K562 (cell line): ENCODE results near the gene IKBKE. TPM values are rescaled to one million over a fixed set of nuclear protein-coding genes. Genes with fewer than 3 reads are reported as not detected.

Experiments used
- ATAC-seq: fragments of 200-7000 bp; cut with Tn5 transposase; 3 replicates; pipeline ENCODE4 v1.9.1; 2020; ENCODE audit warnings: moderate library complexity
- BruUV-seq: library from RNA; stranded (reverse); fragments of 400-500 nt; replicated peaks from 2 replicates; lab custom pipeline; 2021; lab: Mats Ljungman, UMichigan
- CTCF ChIA-PET: fragments of 300-600 bp; formaldehyde crosslinking; extraction: SDS; loops from one replicate; lab custom pipeline; 2021; ENCODE audit warnings: low intra/inter-chr PET ratio; lab: Yijun Ruan, JAX
- POLR2A ChIA-PET: fragments of 300-600, 350-650 bp; sonication (Branson Sonifier 250); formaldehyde crosslinking; extraction: SDS; loops from one replicate; lab custom pipeline; 2021; ENCODE audit warnings: antibody characterized with exemption, inconsistent platforms; lab: Yijun Ruan, JAX
- DNase-seq, 4 experiments: peaks; one replicate each; pipeline versions ENCODE4 v3.0.0 to v3.0.0-alpha.2; 2011 to 2018; ENCODE audit warnings: low spot score in 3 of 4, mixed read lengths in 3 of 4; ENCODE audit errors: extremely low read depth in 1 of 4
- FAIRE-seq: peaks from 2 replicates; lab custom pipeline; 2011; peaks lifted over from hg19 to GRCh38; lab: Jason Lieb, UNC
- H2AFZ ChIP-seq: 2 replicates; pipeline ENCODE4 v1.6.0; 2011; ENCODE audit warnings: low read depth, low read length, control low read depth, inconsistent platforms
- H3K27ac ChIP-seq: fragments of 200-600 bp; 3 replicates; pipeline ENCODE4 v1.8.0; 2011; ENCODE audit warnings: low read depth, mild to moderate bottlenecking, control low read depth, inconsistent platforms, low read length, moderate library complexity, mixed read lengths; ENCODE audit errors: extremely low read depth
- H3K27me3 ChIP-seq, 2 experiments: fragments of 300-600 bp in 1 of 2; 2 replicates in 1 of 2; 3 replicates in 1 of 2; pipeline versions ENCODE4 v1.6.0 to v1.8.0; 2011; ENCODE audit warnings: inconsistent platforms in 2 of 2, low read length in 2 of 2, mild to moderate bottlenecking in 1 of 2, mixed read lengths in 1 of 2, moderate library complexity in 1 of 2; ENCODE audit not compliant: control insufficient read depth in 2 of 2, insufficient read depth in 2 of 2
- H3K36me3 ChIP-seq: fragments of 300-600 bp; 3 replicates; pipeline ENCODE4 v1.8.0; 2011; ENCODE audit warnings: mild to moderate bottlenecking, low read length, inconsistent platforms; ENCODE audit not compliant: control insufficient read depth, insufficient read depth
- H3K4me1 ChIP-seq, 2 experiments: fragments of 200-600 bp in 1 of 2; replicated peaks in 1 of 2; 2 replicates in 1 of 2; 3 replicates in 1 of 2; pipeline versions ENCODE4 v1.5.1 to v1.8.0; 2011; ENCODE audit warnings: inconsistent platforms in 2 of 2, low read length in 2 of 2, mild to moderate bottlenecking in 1 of 2, mixed read lengths in 1 of 2, moderate library complexity in 1 of 2; ENCODE audit not compliant: control insufficient read depth in 2 of 2, insufficient read depth in 2 of 2
- H3K4me2 ChIP-seq: 2 replicates; pipeline ENCODE4 v1.6.1; 2011; ENCODE audit warnings: low read length, control low read depth, inconsistent platforms, mixed read lengths; ENCODE audit not compliant: insufficient read depth
- H3K4me3 ChIP-seq: fragments of 200-600 bp; sonication (generic), shearing (Covaris generic); 2 replicates; pipeline ENCODE4 v1.5.1; 2016; ENCODE audit warnings: control low read depth, inconsistent platforms
- H3K79me2 ChIP-seq: fragments of 200-600 bp; 3 replicates; pipeline ENCODE4 v1.8.0; 2011; ENCODE audit warnings: low read length, inconsistent platforms; ENCODE audit not compliant: control insufficient read depth, insufficient read depth
- H3K9ac ChIP-seq, 2 experiments: 2 replicates each; pipeline versions ENCODE4 v1.6.0 to v1.6.1; 2011; ENCODE audit warnings: low read depth in 2 of 2, low read length in 2 of 2, control low read depth in 1 of 2, inconsistent platforms in 1 of 2, mild to moderate bottlenecking in 1 of 2, mixed read lengths in 1 of 2; ENCODE audit not compliant: insufficient read depth in 1 of 2
- H3K9me1 ChIP-seq: one replicate; pipeline ENCODE4 v1.6.0; 2011; ENCODE audit warnings: inconsistent platforms, mild to moderate bottlenecking, low read length, moderate library complexity; ENCODE audit not compliant: control insufficient read depth, insufficient read depth
- H3K9me3 ChIP-seq: replicated peaks from 2 replicates; pipeline ENCODE4 v1.5.1; 2011; ENCODE audit warnings: low read depth, low read length, inconsistent platforms; ENCODE audit not compliant: control insufficient read depth, insufficient read depth
- H4K20me1 ChIP-seq: replicated peaks from 2 replicates; pipeline ENCODE4 v1.6.1; 2011; ENCODE audit warnings: low read length, inconsistent platforms, mixed read lengths; ENCODE audit not compliant: control insufficient read depth, insufficient read depth
- CBX3 ChIP-seq, 2 experiments: IDR thresholded peaks; 1 replicate in 1 of 2; 2 replicates in 1 of 2; pipeline ENCODE4 v1.6.1; 2012; ENCODE audit warnings: inconsistent platforms in 2 of 2, low read length in 2 of 2, borderline replicate concordance in 1 of 2, control low read depth in 1 of 2
- E2F5 ChIP-seq: sonication (generic); formaldehyde crosslinking; IDR thresholded peaks from 2 replicates; pipeline ENCODE4 v1.8.0; 2022; ENCODE audit warnings: mild to moderate bottlenecking, missing genetic modification reagents
- ELF1 ChIP-seq: fragments of 200-800 bp; sonication (Bioruptor generic); IDR thresholded peaks from 2 replicates; pipeline ENCODE4 v1.6.1; 2016; ENCODE audit warnings: missing genetic modification characterization, missing compliant biosample characterization
- HMG20A ChIP-seq: fragments of 450-650 bp; formaldehyde crosslinking; conservative IDR thresholded peaks from 2 replicates; pipeline ENCODE4 v1.4.0; 2020; ENCODE audit warnings: mild to moderate bottlenecking, mixed read lengths
- MEIS2 ChIP-seq: fragments of 450-650 bp; IDR thresholded peaks from 2 replicates; pipeline ENCODE4 v1.6.1; 2014; ENCODE audit warnings: mild to moderate bottlenecking; ENCODE audit not compliant: partially characterized antibody
- NFE2 ChIP-seq: IDR thresholded peaks from 2 replicates; pipeline ENCODE4 v1.6.1; 2014; ENCODE audit warnings: antibody characterized with exemption, low read depth
- PHB ChIP-seq: fragments of 250-450 bp; sonication (Bioruptor Pico); IDR thresholded peaks from 2 replicates; pipeline ENCODE4 v1.5.0; 2021
- PRDM10 ChIP-seq: fragments of 450-650 bp; IDR thresholded peaks from 2 replicates; pipeline ENCODE4 v1.6.1; 2018; ENCODE audit not compliant: partially characterized antibody
- SIRT6 ChIP-seq: IDR thresholded peaks from one replicate; pipeline ENCODE4 v1.6.1; 2012; ENCODE audit warnings: low read depth, mild to moderate bottlenecking, control low read depth, inconsistent platforms, low read length, moderate library complexity
- SMAD2 ChIP-seq: fragments of 150-350 bp; IDR thresholded peaks from 2 replicates; pipeline ENCODE4 v1.6.1; 2014; ENCODE audit warnings: low read depth, mild to moderate bottlenecking, low read length
- STAT5B ChIP-seq: fragments of 250-450 bp; sonication (Bioruptor Pico); IDR thresholded peaks from 2 replicates; pipeline ENCODE4 v1.8.0; 2021; ENCODE audit warnings: mild to moderate bottlenecking, inconsistent platforms
- ZNF436 ChIP-seq: fragments of 250-450, 450-650 bp; sonication (Bioruptor Pico); formaldehyde crosslinking; IDR thresholded peaks from 2 replicates; pipeline ENCODE4 v1.7.0; 2020; ENCODE audit warnings: mild to moderate bottlenecking
- WGBS: fragments of 100-300 bp; shearing (Covaris generic); methylation state at CpG from one replicate; pipeline ENCODE4 v1.1.6; 2016; ENCODE audit warnings: low coverage, mixed read lengths; ENCODE audit not compliant: insufficient coverage; ENCODE audit errors: missing lambda C conversion rate; 5-methylcytosine and 5-hydroxymethylcytosine counted together
- in situ Hi-C: fragments of 300-500 bp; cut with MboI; formaldehyde crosslinking; loops from 4 replicates; pipeline ENCODE4 v1.15.0; 2018; ENCODE audit warnings: inconsistent platforms, mixed read lengths
- intact Hi-C: fragments of 100-400 bp; cut with micrococcal nuclease; formaldehyde crosslinking; loops from 2 replicates; pipeline ENCODE4 v1.14.2; 2022
- polyA plus RNA-seq, 8 experiments: library from polyadenylated mRNA; depleted of rRNA in 4 of 8; stranded (reverse) in 5 of 8; unstranded in 3 of 8; fragments of >200 nt; fragmentation: Nextera tagmentation in 2 of 8; fragmentation: Illumina TruSeq in 1 of 8; extraction: Ambion mirVana in 2 of 8; extraction: Trizol in 1 of 8; gene quantifications; 2 replicates each; pipeline versions ENCODE4 v1.2.1 to v1.2.3, GENCODE V29; 2011 to 2014; ENCODE audit warnings: inconsistent platforms in 1 of 8, missing spikeins in 1 of 8
- total RNA-seq, 7 experiments: library from RNA; depleted of rRNA in 6 of 7; stranded (reverse); fragments of >200 nt in 6 of 7; fragmentation: Illumina TruSeq in 2 of 7; extraction: Trizol in 2 of 7; gene quantifications; 2 replicates each; pipeline versions ENCODE4 v1.2.1 to v1.2.3, GENCODE V29; 2011 to 2021; ENCODE audit warnings: low replicate concordance in 1 of 7
- TF ChIP-seq, protein P1 (sequence below): fragments of 450-650 bp; formaldehyde crosslinking; IDR thresholded peaks from 2 replicates; pipeline ENCODE4 v1.4.0; 2022; ENCODE audit warnings: missing genetic modification characterization

IKBKE gene
- total and polyA plus RNA-seq, 9 of the 15 experiments (the other 6 are each of a cell fraction or from before 2014, with no cell fraction given): 2.3 to 9.0 (median 4.8) TPM

DNA sequence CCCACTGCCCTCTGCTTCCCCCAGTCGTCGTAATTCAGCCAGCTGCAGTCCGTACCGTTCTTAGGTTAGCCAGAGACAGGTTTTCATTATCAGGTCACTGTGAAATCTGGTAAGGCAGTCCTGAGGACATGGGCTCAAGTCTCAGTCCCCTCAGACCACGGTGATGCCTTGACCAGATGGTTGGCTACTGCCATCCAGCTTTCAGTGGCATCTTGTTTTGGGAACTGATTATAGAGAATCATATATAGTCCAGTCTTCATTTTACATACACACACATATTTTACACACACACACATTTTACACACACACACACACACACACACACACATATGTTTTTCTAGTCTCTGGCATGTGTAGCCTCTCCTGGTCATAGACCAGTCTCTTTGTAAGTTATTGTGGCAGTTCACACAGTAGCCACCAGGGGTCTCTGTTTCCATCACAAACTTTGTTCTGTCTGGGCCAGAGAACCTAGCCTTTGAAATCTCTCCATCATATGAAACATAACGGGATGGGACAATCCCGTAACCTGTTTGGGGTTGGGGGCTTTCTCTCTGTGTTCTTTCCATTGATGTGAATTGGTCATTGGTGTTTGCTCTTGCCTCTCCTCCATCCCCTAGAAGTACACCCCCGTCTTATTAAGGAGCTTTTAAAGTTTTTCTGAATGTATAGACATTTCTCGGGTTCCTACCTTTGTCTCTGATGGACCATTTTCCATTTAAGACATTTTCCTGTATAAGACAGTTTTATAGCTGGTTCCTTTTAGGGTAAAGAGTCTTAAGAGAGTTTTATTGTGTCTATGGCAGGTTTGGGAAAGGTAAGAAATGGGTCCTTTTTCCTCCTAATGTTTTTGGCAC lies 8.4 kb upstream of the IKBKE start (continued):
- no peak for TF ChIP-seq CBX3 (IDR thresholded peaks at IDR 0.05; ENCODE audit: borderline replicate concordance in 1 of 2, low read length in 2 of 2)

GRCh38 chr1:206463137-206463536 lies 7.1 kb upstream of the IKBKE start:
- H3K9me1 ChIP-seq: no peaks in the 10 kb centered on the region
- H3K36me3 ChIP-seq: peaks cover 7% of the 10 kb centered on the region; the same call in 1 of the 3 replicates
- ChIA-PET CTCF (interaction anchor here (0.6 kb wide), 2 partner anchors 78 to 149 kb away, joined by 3 read pairs; no protein-coding TSS in a partner anchor), POLR2A (interaction anchor here (0.8 kb wide), 1 partner anchor 307 kb away, joined by 3 read pairs; the partner anchor contains the start of gene IL19)
- no peaks in the 10 kb centered on the region for H3K9me3 ChIP-seq
- H3K4me1 ChIP-seq: peaks cover 13 to 19% of the 10 kb centered on the region in 2 experiments
- no peak overlapping the region for H2AFZ ChIP-seq
- in situ Hi-C loops (no loop called here), intact Hi-C loops (no loop called here)
- ATAC-seq (no peak), DNase-seq (no peak), FAIRE-seq (no peak)
- no peak overlapping the region for H3K9ac ChIP-seq
- H3K27ac ChIP-seq: no peak overlapping the region
- 31% methylated on average over 1 of the region's 1 CpG for WGBS
- BruUV-seq: no TSS peak
- no peaks in the 10 kb centered on the region for H4K20me1 ChIP-seq
- H3K4me3 ChIP-seq: no peak overlapping the region
- peaks cover 0 to 4% of the 10 kb centered on the region in 2 experiments; a peak in 2 of 5 replicates for H3K27me3 ChIP-seq
- H3K4me2 ChIP-seq: no peak overlapping the region
- no peaks in the 10 kb centered on the region for H3K79me2 ChIP-seq
- TF ChIP-seq ELF1 (no peak), PRDM10 (no peak), E2F5 (no peak), PHB (no peak), STAT5B (CRISPR knock-in tag) (no peak), SIRT6 (no peak), HMG20A (CRISPR knock-in tag) (no peak), ZNF436 (CRISPR knock-in tag) (no peak), NFE2 (no peak), MEIS2 (no peak), SMAD2 (no peak)
- TF ChIP-seq, protein P1, sequence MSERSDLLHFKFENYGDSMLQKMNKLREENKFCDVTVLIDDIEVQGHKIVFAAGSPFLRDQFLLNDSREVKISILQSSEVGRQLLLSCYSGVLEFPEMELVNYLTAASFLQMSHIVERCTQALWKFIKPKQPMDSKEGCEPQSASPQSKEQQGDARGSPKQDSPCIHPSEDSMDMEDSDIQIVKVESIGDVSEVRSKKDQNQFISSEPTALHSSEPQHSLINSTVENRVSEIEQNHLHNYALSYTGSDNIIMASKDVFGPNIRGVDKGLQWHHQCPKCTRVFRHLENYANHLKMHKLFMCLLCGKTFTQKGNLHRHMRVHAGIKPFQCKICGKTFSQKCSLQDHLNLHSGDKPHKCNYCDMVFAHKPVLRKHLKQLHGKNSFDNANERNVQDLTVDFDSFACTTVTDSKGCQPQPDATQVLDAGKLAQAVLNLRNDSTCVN: no peak
